Gastroesophageal sphincter (tissue), 4 donors: ENCODE results near the gene APRT. TPM values are rescaled to one million over a fixed set of nuclear protein-coding genes. Genes with fewer than 3 reads are reported as not detected.

Experiments used
- ATAC-seq: fragments of 150-250 bp; one replicate; pipeline ENCODE4 v1.9.1; 2016; ENCODE audit warnings: mild to moderate bottlenecking, moderate library complexity
- H3K27ac ChIP-seq, 4 donors: fragments of 200-600 bp; sonication (generic) in 3 of 4; 1 replicate in 3 of 4; 2 replicates in 1 of 4; pipeline ENCODE4 v1.5.1; 2016 to 2019
- H3K27me3 ChIP-seq: fragments of 200-600 bp; sonication (generic); one replicate; pipeline ENCODE4 v1.5.1; 2019
- H3K36me3 ChIP-seq, 2 donors: fragments of 200-600 bp; sonication (generic); one replicate each; pipeline ENCODE4 v1.5.1; 2019; ENCODE audit warnings: control low read depth in 1 of 2
- H3K4me1 ChIP-seq, 3 donors: fragments of 200-600 bp; sonication (generic); 1 replicate in 2 of 3; 2 replicates in 1 of 3; pipeline ENCODE4 v1.5.1; 2016 to 2019; ENCODE audit warnings: control low read depth in 2 of 3
- H3K4me3 ChIP-seq, 2 donors: fragments of 200-600 bp; sonication (generic); one replicate each; pipeline ENCODE4 v1.5.1; 2019; ENCODE audit warnings: mild to moderate bottlenecking in 1 of 2, moderate library complexity in 1 of 2
- H3K9me3 ChIP-seq, 3 donors: fragments of 200-600 bp; sonication (generic); one replicate each; pipeline ENCODE4 v1.5.1; 2017 to 2019; ENCODE audit warnings: control low read depth in 2 of 3
- CTCF ChIP-seq, 4 experiments: fragments of 200-600 bp in 2 of 4; fragments of 450-650 bp in 2 of 4; sonication (generic) in 1 of 4; IDR thresholded peaks; one replicate each; pipeline ENCODE4 v1.5.1; 2017 to 2019; ENCODE audit warnings: antibody characterized with exemption in 4 of 4, mild to moderate bottlenecking in 2 of 4, moderate library complexity in 2 of 4
- EP300 ChIP-seq: sonication (generic); formaldehyde crosslinking; IDR thresholded peaks from one replicate; pipeline ENCODE4 v1.6.1; 2017; ENCODE audit warnings: antibody characterized with exemption, mild to moderate bottlenecking
- POLR2A ChIP-seq, 2 donors: fragments of 450-650 bp; IDR thresholded peaks; one replicate each; pipeline ENCODE4 v1.6.1; 2017; ENCODE audit warnings: antibody characterized with exemption in 2 of 2, mild to moderate bottlenecking in 2 of 2, moderate library complexity in 1 of 2
- POLR2AphosphoS5 ChIP-seq: sonication (generic); formaldehyde crosslinking; IDR thresholded peaks from one replicate; pipeline ENCODE4 v1.6.1; 2017; ENCODE audit warnings: antibody characterized with exemption
- WGBS, 2 donors: methylation state at CpG; one replicate each; pipeline ENCODE4 v1.1.5; 2018; ENCODE audit warnings: low coverage in 1 of 2; 5-methylcytosine and 5-hydroxymethylcytosine counted together
- total RNA-seq, 4 donors: library from RNA; depleted of rRNA; stranded (reverse); fragments of >200 nt; gene quantifications; one replicate each; pipeline ENCODE4 v1.1.0, GENCODE V29; 2016

Gene APRT
- total RNA-seq, 4 donors from 2014 or later: 64.9 to 103 (median 92.9) TPM

GRCh38 chr16:88762258-88762870, 49.4 kb downstream of the APRT start:
- H3K9me3 ChIP-seq: no peaks in the 10 kb centered on the region
- H3K27ac ChIP-seq: peak overlapping the region in 3 of 4 donors; percentile 91 to 96 (median 94)
- H3K36me3 ChIP-seq: peaks cover 0 to 10% of the 10 kb centered on the region in 2 donors
- TF ChIP-seq EP300: no peak
- TF ChIP-seq POLR2A (IDR thresholded peaks at IDR 0.05): no peak
- no peak for TF ChIP-seq POLR2AphosphoS5
- TF ChIP-seq CTCF (IDR thresholded peaks at IDR 0.05): no peak
- H3K27me3 ChIP-seq: no peaks in the 10 kb centered on the region
- ATAC-seq: no peak
- H3K4me1 ChIP-seq: peaks cover 0 to 99% (median 61%) of the 10 kb centered on the region in 3 donors
- 80% methylated on average over 3 of the region's 16 CpGs; no CpG with 5 or more reads in 1 of the 2 donors for WGBS, 2 donors
- no peak overlapping the region for H3K4me3 ChIP-seq

- Histone ChIP-seq H3K9me3 (no peaks in the 10 kb centered on the region), H3K4me3 (no peak overlapping the region), H3K27me3 (no peaks in the 10 kb centered on the region), H3K27ac (peak overlapping the region in 3 of 4 donors; percentile 91 to 96 (median 94)), H3K4me1 (peaks cover 0 to 98% (median 56%) of the 10 kb centered on the region in 3 donors), H3K36me3 (peaks cover 0 to 10% of the 10 kb centered on the region in 2 donors)
- 60% methylated on average over 4 of the region's 10 CpGs; no CpG with 5 or more reads in 1 of the 2 donors for WGBS, 2 donors
- no peak for TF ChIP-seq POLR2A (IDR thresholded peaks at IDR 0.05)
- TF ChIP-seq CTCF (IDR thresholded peaks at IDR 0.05): no peak
- no peak for ATAC-seq
Observed at GRCh38 chr16:88761830-88762229, 49.9 kb downstream of the APRT start.

GRCh38 chr16:88761143-88761534, 50.6 kb downstream of the APRT start:
- TF ChIP-seq POLR2AphosphoS5 (no peak), POLR2A (IDR thresholded peaks at IDR 0.05) (no peak), CTCF (IDR thresholded peaks at IDR 0.05) (no peak), EP300 (no peak)
- Histone ChIP-seq H3K4me3 (no peak overlapping the region), H3K27ac (peak overlapping the region in 3 of 4 donors; percentile 91 to 96 (median 94)), H3K9me3 (no peaks in the 10 kb centered on the region), H3K4me1 (peaks cover 0 to 95% (median 52%) of the 10 kb centered on the region in 3 donors), H3K27me3 (no peaks in the 10 kb centered on the region), H3K36me3 (peaks cover 0 to 10% of the 10 kb centered on the region in 2 donors)
- ATAC-seq: no peak
- WGBS, 2 donors: no CpG with 5 or more reads among the region's 11 CpGs

- no peak for ATAC-seq
- WGBS, 2 donors: 60% methylated on average over 2 of the region's 24 CpGs; no CpG with 5 or more reads in 1 of the 2 donors
Observed at GRCh38 chr16:88760424-88761142, 51.1 kb downstream of the APRT start.

More at GRCh38 chr16:88760424-88761142, 51.1 kb downstream of the APRT start:
- peak overlapping the region; percentile 81 to 96 (median 92) for H3K27ac ChIP-seq
- peaks cover 0 to 95% (median 55%) of the 10 kb centered on the region in 3 donors for H3K4me1 ChIP-seq
- H3K4me3 ChIP-seq: no peak overlapping the region
- TF ChIP-seq CTCF (IDR thresholded peaks at IDR 0.05): no peak
- H3K9me3 ChIP-seq: no peaks in the 10 kb centered on the region
- H3K27me3 ChIP-seq: no peaks in the 10 kb centered on the region
- H3K36me3 ChIP-seq: peaks cover 0 to 6% of the 10 kb centered on the region in 2 donors
